ENCODE results near the gene HBZ.
"Not testable (repeated sequence)": the region's sequence is repeated elsewhere in the genome, so short reads cannot be mapped to it uniquely, and the experiment has no call there.

Gene HBZ

GRCh38 chr16:175011-175949 lies 22.8 kb downstream of the HBZ start:
- no peak for DNase-seq
- Mint-ChIP-seq H3K4me1 (no peaks in the 10 kb centered on the region), H3K27me3 (ENCODE audit: low read depth, poor library complexity) (peaks cover 83% of the 10 kb centered on the region), H3K4me3 (no peak overlapping the region), H3K36me3 (ENCODE audit: low read depth) (no peaks in the 10 kb centered on the region), H3K27ac (no peak overlapping the region), H3K9me3 (no peaks in the 10 kb centered on the region)
- no peak for TF ChIP-seq CTCF (IDR thresholded peaks at IDR 0.05)

DNA sequence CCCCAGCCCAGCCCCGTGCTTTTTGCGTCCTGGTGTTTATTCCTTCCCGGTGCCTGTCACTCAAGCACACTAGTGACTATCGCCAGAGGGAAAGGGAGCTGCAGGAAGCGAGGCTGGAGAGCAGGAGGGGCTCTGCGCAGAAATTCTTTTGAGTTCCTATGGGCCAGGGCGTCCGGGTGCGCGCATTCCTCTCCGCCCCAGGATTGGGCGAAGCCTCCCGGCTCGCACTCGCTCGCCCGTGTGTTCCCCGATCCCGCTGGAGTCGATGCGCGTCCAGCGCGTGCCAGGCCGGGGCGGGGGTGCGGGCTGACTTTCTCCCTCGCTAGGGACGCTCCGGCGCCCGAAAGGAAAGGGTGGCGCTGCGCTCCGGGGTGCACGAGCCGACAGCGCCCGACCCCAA lies 23.6 kb downstream of the HBZ start:
- not testable (repeated sequence) for H3K4me1 Mint-ChIP-seq, H3K4me3 Mint-ChIP-seq
- H3K27me3 Mint-ChIP-seq (ENCODE audit: low read depth, poor library complexity), result peaks cover 78% of the 10 kb centered on the region

GRCh38 chr16:176477-177382 lies 24.3 kb downstream of the HBZ start, which contains the start of gene HBA1:
TSS of gene HBA1 (plus strand) at chr16:176680. CDS start at chr16:176717, 37 bp downstream.
- not testable (repeated sequence) for H3K36me3 Mint-ChIP-seq (ENCODE audit: low read depth); H3K4me1 Mint-ChIP-seq; H3K27ac Mint-ChIP-seq; H3K9me3 Mint-ChIP-seq; DNase-seq
- Mint-ChIP-seq H3K4me3 (peak within 1 kb of the TSS; percentile 45), H3K27me3 (ENCODE audit: low read depth, poor library complexity) (peaks cover 72% of the 10 kb centered on the region)

More for the DNA sequence above, 23.6 kb downstream of the HBZ start:
- not testable (repeated sequence) for H3K36me3 Mint-ChIP-seq (ENCODE audit: low read depth); H3K27ac Mint-ChIP-seq; H3K9me3 Mint-ChIP-seq; DNase-seq

DNA sequence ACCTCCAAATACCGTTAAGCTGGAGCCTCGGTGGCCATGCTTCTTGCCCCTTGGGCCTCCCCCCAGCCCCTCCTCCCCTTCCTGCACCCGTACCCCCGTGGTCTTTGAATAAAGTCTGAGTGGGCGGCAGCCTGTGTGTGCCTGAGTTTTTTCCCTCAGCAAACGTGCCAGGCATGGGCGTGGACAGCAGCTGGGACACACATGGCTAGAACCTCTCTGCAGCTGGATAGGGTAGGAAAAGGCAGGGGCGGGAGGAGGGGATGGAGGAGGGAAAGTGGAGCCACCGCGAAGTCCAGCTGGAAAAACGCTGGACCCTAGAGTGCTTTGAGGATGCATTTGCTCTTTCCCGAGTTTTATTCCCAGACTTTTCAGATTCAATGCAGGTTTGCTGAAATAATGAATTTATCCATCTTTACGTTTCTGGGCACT lies 25.0 kb downstream of the HBZ start:
- no peak for TF ChIP-seq CTCF (IDR thresholded peaks at IDR 0.05)
- Mint-ChIP-seq H3K4me1 (no peaks in the 10 kb centered on the region), H3K9me3 (no peaks in the 10 kb centered on the region), H3K36me3 (ENCODE audit: low read depth) (no peaks in the 10 kb centered on the region), H3K27me3 (ENCODE audit: low read depth, poor library complexity) (peaks cover 66% of the 10 kb centered on the region), H3K4me3 (peak overlapping the region; percentile 45), H3K27ac (no peak overlapping the region)
- DNase-seq, result no peak

GRCh38 chr16:177981-178667 lies 25.7 kb downstream of the HBZ start:
- peaks cover 66% of the 10 kb centered on the region for H3K27me3 Mint-ChIP-seq (ENCODE audit: low read depth, poor library complexity)
- no peak overlapping the region for H3K27ac Mint-ChIP-seq
- no peak overlapping the region for H3K4me3 Mint-ChIP-seq
- DNase-seq, result no peak
- no peaks in the 10 kb centered on the region for H3K9me3 Mint-ChIP-seq
- no peak for TF ChIP-seq CTCF (IDR thresholded peaks at IDR 0.05)
- H3K36me3 Mint-ChIP-seq (ENCODE audit: low read depth), result peaks cover 4% of the 10 kb centered on the region
- no peaks in the 10 kb centered on the region for H3K4me1 Mint-ChIP-seq

GRCh38 chr16:178668-179015 lies 26.2 kb downstream of the HBZ start:
- Mint-ChIP-seq H3K36me3 (ENCODE audit: low read depth) (peaks cover 5% of the 10 kb centered on the region), H3K27me3 (ENCODE audit: low read depth, poor library complexity) (peaks cover 60% of the 10 kb centered on the region), H3K27ac (no peak overlapping the region), H3K4me3 (no peak overlapping the region), H3K4me1 (no peaks in the 10 kb centered on the region), H3K9me3 (no peaks in the 10 kb centered on the region)
- TF ChIP-seq CTCF (IDR thresholded peaks at IDR 0.05), result no peak
- DNase-seq, result no peak
